ENCODE measurements around the gene EXOC6B.

Gene EXOC6B

GRCh38 chr2:72162574-72162973, 663.3 kb downstream of the EXOC6B start:
- H4K91ac ChIP-seq (ENCODE audit: low read depth, low read length, poor library complexity) = no peak overlapping the region
- H3K9me3 ChIP-seq (replicated peaks in 1 of 2; ENCODE audit: control insufficient read depth in 2 of 2, insufficient read depth in 1 of 2, low read depth in 1 of 2, low read length in 2 of 2) = no peaks in the 10 kb centered on the region
- no peak overlapping the region for H4K8ac ChIP-seq (ENCODE audit: low read depth, low read length)
- no peak overlapping the region for H3K18ac ChIP-seq (ENCODE audit: low read length)
- no peak overlapping the region for H2BK5ac ChIP-seq (ENCODE audit: low read length)
- H3K27ac ChIP-seq (replicated peaks; ENCODE audit: low read length) = no peak overlapping the region
- no peak overlapping the region for H3K4me2 ChIP-seq (ENCODE audit: insufficient read depth, low read length, poor library complexity, severe bottlenecking)
- no peak overlapping the region for H3K23ac ChIP-seq (ENCODE audit: low read depth, low read length, poor library complexity)
- H3K79me1 ChIP-seq (ENCODE audit: low read depth, low read length) = no peaks in the 10 kb centered on the region
- no peak overlapping the region for H3K4me3 ChIP-seq (ENCODE audit: low read length in 2 of 2)
- no peak overlapping the region for H2AK5ac ChIP-seq (ENCODE audit: low read depth, low read length)
- no peak overlapping the region for H2BK120ac ChIP-seq (ENCODE audit: low read depth, low read length)
- no peaks in the 10 kb centered on the region for H3K36me3 ChIP-seq (replicated peaks in 1 of 2; ENCODE audit: control insufficient read depth in 2 of 2, insufficient read depth in 2 of 2, low read length in 2 of 2)
- H2BK15ac ChIP-seq (ENCODE audit: low read length) = no peak overlapping the region
- no peak overlapping the region for H2AFZ ChIP-seq (ENCODE audit: low read length)
- no peak for DNase-seq (ENCODE audit: low spot score)
- H3K4me1 ChIP-seq (ENCODE audit: control insufficient read depth in 2 of 2, insufficient read depth in 1 of 2, low read depth in 1 of 2, low read length in 2 of 2) = no peaks in the 10 kb centered on the region
- no peak overlapping the region for H3K9ac ChIP-seq (ENCODE audit: low read depth, low read length, poor library complexity)
- H3K27me3 ChIP-seq (ENCODE audit: control insufficient read depth in 3 of 3, insufficient read depth in 3 of 3, low read depth in 1 of 3, low read length in 3 of 3) = no peaks in the 10 kb centered on the region
- no CpG with 5 or more reads among the region's 5 CpGs for WGBS, 2 donors (ENCODE audit: extremely low coverage in 2 of 2, insufficient read length in 2 of 2, insufficient replicate concordance in 1 of 2)
- no peak overlapping the region for H3K14ac ChIP-seq (ENCODE audit: low read length)
- no peak overlapping the region for H3K4ac ChIP-seq (ENCODE audit: low read length)
- H2BK12ac ChIP-seq (ENCODE audit: low read length) = no peak overlapping the region

GRCh38 chr2:72159211-72159993, 666.4 kb downstream of the EXOC6B start:
- no peak overlapping the region for H4K91ac ChIP-seq (ENCODE audit: low read depth, low read length, poor library complexity)
- H3K4ac ChIP-seq (ENCODE audit: low read length) = no peak overlapping the region
- H4K8ac ChIP-seq (ENCODE audit: low read depth, low read length) = no peak overlapping the region
- no peak overlapping the region for H2AFZ ChIP-seq (ENCODE audit: low read length)
- H3K4me1 ChIP-seq (ENCODE audit: control insufficient read depth in 2 of 2, insufficient read depth in 1 of 2, low read depth in 1 of 2, low read length in 2 of 2) = peaks cover 2 to 5% of the 10 kb centered on the region in 2 donors
- no peak overlapping the region for H2BK15ac ChIP-seq (ENCODE audit: low read length)
- no peaks in the 10 kb centered on the region for H3K9me3 ChIP-seq (replicated peaks in 1 of 2; ENCODE audit: control insufficient read depth in 2 of 2, insufficient read depth in 1 of 2, low read depth in 1 of 2, low read length in 2 of 2)
- no peak overlapping the region for H3K23ac ChIP-seq (ENCODE audit: low read depth, low read length, poor library complexity)
- no peak overlapping the region for H3K18ac ChIP-seq (ENCODE audit: low read length)
- H3K27ac ChIP-seq (replicated peaks; ENCODE audit: low read length) = no peak overlapping the region
- H3K9ac ChIP-seq (ENCODE audit: low read depth, low read length, poor library complexity) = no peak overlapping the region
- H2BK120ac ChIP-seq (ENCODE audit: low read depth, low read length) = no peak overlapping the region
- H3K79me1 ChIP-seq (ENCODE audit: low read depth, low read length) = no peaks in the 10 kb centered on the region
- WGBS, 2 donors (ENCODE audit: extremely low coverage in 2 of 2, insufficient read length in 2 of 2, insufficient replicate concordance in 1 of 2) = no CpG with 5 or more reads among the region's 12 CpGs
- no peak overlapping the region for H3K14ac ChIP-seq (ENCODE audit: low read length)
- H3K4me2 ChIP-seq (ENCODE audit: insufficient read depth, low read length, poor library complexity, severe bottlenecking) = no peak overlapping the region
- no peaks in the 10 kb centered on the region for H3K36me3 ChIP-seq (replicated peaks in 1 of 2; ENCODE audit: control insufficient read depth in 2 of 2, insufficient read depth in 2 of 2, low read length in 2 of 2)
- H2BK12ac ChIP-seq (ENCODE audit: low read length) = no peak overlapping the region
- H2AK5ac ChIP-seq (ENCODE audit: low read depth, low read length) = no peak overlapping the region
- no peak for DNase-seq (ENCODE audit: low spot score)
- no peak overlapping the region for H2BK5ac ChIP-seq (ENCODE audit: low read length)
- H3K27me3 ChIP-seq (ENCODE audit: control insufficient read depth in 3 of 3, insufficient read depth in 3 of 3, low read depth in 1 of 3, low read length in 3 of 3) = peaks cover 0 to 27% (median 0%) of the 10 kb centered on the region in 3 experiments
- no peak overlapping the region for H3K4me3 ChIP-seq (ENCODE audit: low read length in 2 of 2)

GRCh38 chr2:72157871-72158771, 667.7 kb downstream of the EXOC6B start:
- no peak overlapping the region for H4K8ac ChIP-seq (ENCODE audit: low read depth, low read length)
- no peak overlapping the region for H2BK15ac ChIP-seq (ENCODE audit: low read length)
- no peaks in the 10 kb centered on the region for H3K36me3 ChIP-seq (replicated peaks in 1 of 2; ENCODE audit: control insufficient read depth in 2 of 2, insufficient read depth in 2 of 2, low read length in 2 of 2)
- H3K23ac ChIP-seq (ENCODE audit: low read depth, low read length, poor library complexity) = no peak overlapping the region
- H3K27me3 ChIP-seq (ENCODE audit: control insufficient read depth in 3 of 3, insufficient read depth in 3 of 3, low read depth in 1 of 3, low read length in 3 of 3) = peaks cover 0 to 33% (median 0%) of the 10 kb centered on the region in 3 experiments
- no peak overlapping the region for H3K4me3 ChIP-seq (ENCODE audit: low read length in 2 of 2)
- H2BK12ac ChIP-seq (ENCODE audit: low read length) = no peak overlapping the region
- no peak overlapping the region for H3K14ac ChIP-seq (ENCODE audit: low read length)
- no peaks in the 10 kb centered on the region for H3K79me1 ChIP-seq (ENCODE audit: low read depth, low read length)
- H2BK5ac ChIP-seq (ENCODE audit: low read length) = no peak overlapping the region
- no peak overlapping the region for H3K27ac ChIP-seq (replicated peaks; ENCODE audit: low read length)
- peak overlapping the region; percentile 47 for H2AFZ ChIP-seq (ENCODE audit: low read length)
- no peaks in the 10 kb centered on the region for H3K9me3 ChIP-seq (replicated peaks in 1 of 2; ENCODE audit: control insufficient read depth in 2 of 2, insufficient read depth in 1 of 2, low read depth in 1 of 2, low read length in 2 of 2)
- no CpG with 5 or more reads among the region's 8 CpGs for WGBS, 2 donors (ENCODE audit: extremely low coverage in 2 of 2, insufficient read length in 2 of 2, insufficient replicate concordance in 1 of 2)
- H3K4ac ChIP-seq (ENCODE audit: low read length) = no peak overlapping the region
- no peak overlapping the region for H2BK120ac ChIP-seq (ENCODE audit: low read depth, low read length)
- no peak for DNase-seq (ENCODE audit: low spot score)
- H4K91ac ChIP-seq (ENCODE audit: low read depth, low read length, poor library complexity) = no peak overlapping the region
- no peak overlapping the region for H3K4me2 ChIP-seq (ENCODE audit: insufficient read depth, low read length, poor library complexity, severe bottlenecking)
- H2AK5ac ChIP-seq (ENCODE audit: low read depth, low read length) = no peak overlapping the region
- no peak overlapping the region for H3K9ac ChIP-seq (ENCODE audit: low read depth, low read length, poor library complexity)
- H3K18ac ChIP-seq (ENCODE audit: low read length) = no peak overlapping the region
- H3K4me1 ChIP-seq (ENCODE audit: control insufficient read depth in 2 of 2, insufficient read depth in 1 of 2, low read depth in 1 of 2, low read length in 2 of 2) = peaks cover 2 to 8% of the 10 kb centered on the region in 2 donors

GRCh38 chr2:72156872-72157271, 669.0 kb downstream of the EXOC6B start:
- Histone ChIP-seq H2BK12ac (ENCODE audit: low read length) (no peak overlapping the region), H2BK120ac (ENCODE audit: low read depth, low read length) (no peak overlapping the region), H3K18ac (ENCODE audit: low read length) (no peak overlapping the region), H3K27ac (replicated peaks; ENCODE audit: low read length) (no peak overlapping the region), H3K36me3 (replicated peaks in 1 of 2; ENCODE audit: control insufficient read depth in 2 of 2, insufficient read depth in 2 of 2, low read length in 2 of 2) (no peaks in the 10 kb centered on the region), H3K14ac (ENCODE audit: low read length) (no peak overlapping the region), H3K9ac (ENCODE audit: low read depth, low read length, poor library complexity) (no peak overlapping the region), H3K27me3 (ENCODE audit: control insufficient read depth in 3 of 3, insufficient read depth in 3 of 3, low read depth in 1 of 3, low read length in 3 of 3) (peaks cover 0 to 43% (median 0%) of the 10 kb centered on the region in 3 experiments), H4K8ac (ENCODE audit: low read depth, low read length) (no peak overlapping the region), H2BK5ac (ENCODE audit: low read length) (no peak overlapping the region), H3K4me1 (ENCODE audit: control insufficient read depth in 2 of 2, insufficient read depth in 1 of 2, low read depth in 1 of 2, low read length in 2 of 2) (peaks cover 2 to 8% of the 10 kb centered on the region in 2 donors), H3K4me2 (ENCODE audit: insufficient read depth, low read length, poor library complexity, severe bottlenecking) (no peak overlapping the region), H2BK15ac (ENCODE audit: low read length) (no peak overlapping the region), H2AFZ (ENCODE audit: low read length) (no peak overlapping the region), H2AK5ac (ENCODE audit: low read depth, low read length) (no peak overlapping the region), H4K91ac (ENCODE audit: low read depth, low read length, poor library complexity) (no peak overlapping the region), H3K23ac (ENCODE audit: low read depth, low read length, poor library complexity) (no peak overlapping the region), H3K4me3 (ENCODE audit: low read length in 2 of 2) (no peak overlapping the region), H3K79me1 (ENCODE audit: low read depth, low read length) (no peaks in the 10 kb centered on the region), H3K9me3 (replicated peaks in 1 of 2; ENCODE audit: control insufficient read depth in 2 of 2, insufficient read depth in 1 of 2, low read depth in 1 of 2, low read length in 2 of 2) (no peaks in the 10 kb centered on the region), H3K4ac (ENCODE audit: low read length) (no peak overlapping the region)
- no CpG with 5 or more reads among the region's 2 CpGs for WGBS, 2 donors (ENCODE audit: extremely low coverage in 2 of 2, insufficient read length in 2 of 2, insufficient replicate concordance in 1 of 2)
- DNase-seq (ENCODE audit: low spot score) = no peak

Data from neuronal stem cell (in vitro differentiated cells).